OCI-LY1 (cell line): ENCODE measurements around the gene SLC19A2.

Experiments
- H2AFZ ChIP-seq: fragments of 200-600 bp; sonication (generic), shearing (Covaris generic); 2 replicates; pipeline ENCODE4 v1.6.0; 2014; ENCODE audit warnings: antibody characterized with exemption, mild to moderate bottlenecking, low read length
- H3F3A ChIP-seq: fragments of 200-600 bp; sonication (generic), shearing (Covaris generic); 2 replicates; pipeline ENCODE4 v1.6.0; 2014; ENCODE audit warnings: mild to moderate bottlenecking, antibody characterized with exemption, low read length, moderate library complexity; ENCODE audit not compliant: insufficient read depth
- H3K27ac ChIP-seq: fragments of 200-600 bp; sonication (generic); 2 replicates; pipeline ENCODE4 v1.5.1; 2014; ENCODE audit warnings: low read length, mixed run types, mild to moderate bottlenecking, low read depth; ENCODE audit not compliant: poor library complexity, severe bottlenecking
- H3K27me3 ChIP-seq: fragments of 200-600 bp; sonication (generic); 2 replicates; pipeline ENCODE4 v1.6.0; 2014; ENCODE audit warnings: antibody characterized with exemption, mild to moderate bottlenecking, low read length, moderate library complexity; ENCODE audit not compliant: insufficient read depth
- H3K36me3 ChIP-seq: fragments of 200-600 bp; sonication (generic); 2 replicates; pipeline ENCODE4 v1.6.1; 2014; ENCODE audit warnings: mild to moderate bottlenecking, antibody characterized with exemption, low read length, moderate library complexity, mixed read lengths; ENCODE audit not compliant: insufficient read depth
- H3K4me1 ChIP-seq: fragments of 200-600 bp; sonication (generic); 2 replicates; pipeline ENCODE4 v1.5.1; 2014; ENCODE audit warnings: mild to moderate bottlenecking, low read length, moderate library complexity; ENCODE audit not compliant: insufficient read depth, severe bottlenecking
- H3K4me2 ChIP-seq: fragments of 200-600 bp; sonication (generic), shearing (Covaris generic); 2 replicates; pipeline ENCODE4 v1.6.1; 2014; ENCODE audit warnings: low read length
- H3K4me3 ChIP-seq: fragments of 200-600 bp; sonication (generic); 2 replicates; pipeline ENCODE4 v1.5.1; 2014; ENCODE audit warnings: low read length, low read depth, mild to moderate bottlenecking, mixed read lengths; ENCODE audit not compliant: poor library complexity, severe bottlenecking
- H3K79me2 ChIP-seq: fragments of 200-600 bp; shearing (Covaris generic); 2 replicates; pipeline ENCODE4 v1.6.1; 2016; ENCODE audit warnings: mixed run types, low read length, mixed read lengths; ENCODE audit not compliant: insufficient read depth
- H3K9ac ChIP-seq: fragments of 200-600 bp; sonication (generic), shearing (Covaris generic); 2 replicates; pipeline ENCODE4 v1.6.1; 2014; ENCODE audit warnings: mild to moderate bottlenecking, low read length, mixed read lengths
- H3K9me2 ChIP-seq: fragments of 200-600 bp; sonication (generic), shearing (Covaris generic); 2 replicates; pipeline ENCODE4 v1.6.1; 2014; ENCODE audit warnings: low read depth, mild to moderate bottlenecking, low read length, mixed read lengths
- H3K9me3 ChIP-seq: fragments of 200-600 bp; shearing (Covaris generic); 2 replicates; pipeline ENCODE4 v1.6.1; 2014; ENCODE audit warnings: low read length, mixed read lengths
- H4K20me1 ChIP-seq: fragments of 200-600 bp; sonication (generic), shearing (Covaris generic); 2 replicates; pipeline ENCODE4 v1.6.0; 2016; ENCODE audit warnings: mild to moderate bottlenecking, low read length; ENCODE audit not compliant: insufficient read depth
- EZH2 ChIP-seq: fragments of 200-600 bp; sonication (generic), shearing (Covaris generic); IDR thresholded peaks from 2 replicates; pipeline ENCODE4 v1.8.0; 2017; ENCODE audit warnings: borderline replicate concordance, mixed run types, mild to moderate bottlenecking, antibody characterized with exemption, low read length, moderate library complexity, mixed read lengths
- TF ChIP-seq, protein P1 (sequence below): fragments of 200-600 bp; sonication (generic), shearing (Covaris generic); IDR thresholded peaks from 2 replicates; pipeline ENCODE4 v1.5.1; 2017; ENCODE audit warnings: mild to moderate bottlenecking, antibody characterized with exemption, low read length, moderate library complexity, mixed read lengths

SLC19A2 gene

DNA sequence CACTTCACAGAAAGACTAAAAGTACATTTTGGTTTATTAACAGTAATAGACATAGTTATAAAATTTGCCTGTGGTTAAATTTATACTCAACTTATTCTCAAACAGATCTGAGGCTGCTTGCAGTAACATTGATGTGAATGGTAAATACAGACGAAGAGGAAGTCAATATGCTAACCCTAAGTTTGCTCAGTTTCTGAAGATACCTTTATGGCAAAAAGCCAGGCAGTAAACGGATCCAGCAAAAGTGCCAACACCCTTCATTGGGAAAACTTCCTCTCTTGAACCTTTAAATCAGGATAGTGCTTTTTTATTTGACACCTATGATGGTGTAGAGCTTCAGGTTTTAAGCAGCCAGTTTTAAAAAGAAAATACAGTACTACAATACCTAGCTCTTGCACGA, 41.8 kb downstream of the SLC19A2 start:
- H2AFZ ChIP-seq = no peak overlapping the region
- TF ChIP-seq, protein P1, sequence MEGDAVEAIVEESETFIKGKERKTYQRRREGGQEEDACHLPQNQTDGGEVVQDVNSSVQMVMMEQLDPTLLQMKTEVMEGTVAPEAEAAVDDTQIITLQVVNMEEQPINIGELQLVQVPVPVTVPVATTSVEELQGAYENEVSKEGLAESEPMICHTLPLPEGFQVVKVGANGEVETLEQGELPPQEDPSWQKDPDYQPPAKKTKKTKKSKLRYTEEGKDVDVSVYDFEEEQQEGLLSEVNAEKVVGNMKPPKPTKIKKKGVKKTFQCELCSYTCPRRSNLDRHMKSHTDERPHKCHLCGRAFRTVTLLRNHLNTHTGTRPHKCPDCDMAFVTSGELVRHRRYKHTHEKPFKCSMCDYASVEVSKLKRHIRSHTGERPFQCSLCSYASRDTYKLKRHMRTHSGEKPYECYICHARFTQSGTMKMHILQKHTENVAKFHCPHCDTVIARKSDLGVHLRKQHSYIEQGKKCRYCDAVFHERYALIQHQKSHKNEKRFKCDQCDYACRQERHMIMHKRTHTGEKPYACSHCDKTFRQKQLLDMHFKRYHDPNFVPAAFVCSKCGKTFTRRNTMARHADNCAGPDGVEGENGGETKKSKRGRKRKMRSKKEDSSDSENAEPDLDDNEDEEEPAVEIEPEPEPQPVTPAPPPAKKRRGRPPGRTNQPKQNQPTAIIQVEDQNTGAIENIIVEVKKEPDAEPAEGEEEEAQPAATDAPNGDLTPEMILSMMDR = no peak
- no peak for TF ChIP-seq EZH2

DNA sequence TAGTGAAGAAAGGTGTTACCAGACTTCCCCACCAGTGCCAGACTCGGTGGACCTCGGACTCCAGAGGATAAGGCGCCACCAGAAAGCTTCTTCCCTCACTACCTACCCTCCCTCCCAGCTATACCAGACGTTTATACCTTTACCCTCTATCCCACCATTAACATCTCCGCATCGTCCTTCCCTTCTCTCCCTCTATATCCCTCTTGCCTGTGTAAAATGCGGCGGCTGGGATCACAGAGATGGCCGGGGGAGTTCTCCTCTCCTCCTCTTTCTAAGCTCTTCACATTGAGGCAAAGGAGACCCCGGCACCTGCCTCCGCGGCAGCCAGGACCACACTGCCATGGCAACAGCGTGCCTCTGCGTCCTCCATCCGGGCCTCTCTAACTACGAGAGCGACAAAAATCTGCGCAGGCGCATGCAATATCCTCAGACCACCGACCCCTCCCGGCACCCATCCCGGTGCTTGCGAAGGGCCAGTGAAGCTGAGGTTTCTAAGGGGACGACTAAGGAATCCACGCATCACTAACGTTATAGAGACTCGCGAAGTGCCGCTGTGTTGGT, 58.6 kb downstream of the SLC19A2 start, which contains the start of gene CCDC181:
Gene CCDC181 (minus strand): TSS at position 394 of the 561 bp plus-strand sequence. CDS start 2,547 bp downstream, outside the sequence.
- H3K36me3 ChIP-seq = no peaks in the 10 kb centered on the region
- H3K4me2 ChIP-seq = peak within 1 kb of the TSS; percentile 86
- H3K4me1 ChIP-seq = peaks cover 16% of the 10 kb centered on the region
- no peaks in the 10 kb centered on the region for H4K20me1 ChIP-seq
- no peaks in the 10 kb centered on the region for H3F3A ChIP-seq
- no peaks in the 10 kb centered on the region; the same call in 1 of the 2 replicates for H3K9me2 ChIP-seq
- peak within 1 kb of the TSS; percentile 89 for H2AFZ ChIP-seq
- peak within 1 kb of the TSS; percentile 61 for H3K4me3 ChIP-seq
- no peak within 1 kb of the TSS for H3K27ac ChIP-seq
- no peaks in the 10 kb centered on the region for H3K9me3 ChIP-seq
- no peak for TF ChIP-seq EZH2
- TF ChIP-seq, protein P1 = no peak
- no peaks in the 10 kb centered on the region for H3K79me2 ChIP-seq
- H3K9ac ChIP-seq = peak within 1 kb of the TSS; percentile 35; the same call in 1 of the 2 replicates
- H3K27me3 ChIP-seq = no peaks in the 10 kb centered on the region

More for the DNA sequence above, 41.8 kb downstream of the SLC19A2 start:
- no peaks in the 10 kb centered on the region for H3K4me1 ChIP-seq
- no peaks in the 10 kb centered on the region for H3K79me2 ChIP-seq
- no peaks in the 10 kb centered on the region for H3K36me3 ChIP-seq
- no peaks in the 10 kb centered on the region for H3F3A ChIP-seq
- H3K9me2 ChIP-seq = no peaks in the 10 kb centered on the region
- H3K4me2 ChIP-seq = no peak overlapping the region
- no peak overlapping the region for H3K9ac ChIP-seq
- H3K27ac ChIP-seq = no peak overlapping the region
- H4K20me1 ChIP-seq = no peaks in the 10 kb centered on the region
- no peak overlapping the region for H3K4me3 ChIP-seq
- no peaks in the 10 kb centered on the region for H3K27me3 ChIP-seq
- H3K9me3 ChIP-seq = no peaks in the 10 kb centered on the region

DNA sequence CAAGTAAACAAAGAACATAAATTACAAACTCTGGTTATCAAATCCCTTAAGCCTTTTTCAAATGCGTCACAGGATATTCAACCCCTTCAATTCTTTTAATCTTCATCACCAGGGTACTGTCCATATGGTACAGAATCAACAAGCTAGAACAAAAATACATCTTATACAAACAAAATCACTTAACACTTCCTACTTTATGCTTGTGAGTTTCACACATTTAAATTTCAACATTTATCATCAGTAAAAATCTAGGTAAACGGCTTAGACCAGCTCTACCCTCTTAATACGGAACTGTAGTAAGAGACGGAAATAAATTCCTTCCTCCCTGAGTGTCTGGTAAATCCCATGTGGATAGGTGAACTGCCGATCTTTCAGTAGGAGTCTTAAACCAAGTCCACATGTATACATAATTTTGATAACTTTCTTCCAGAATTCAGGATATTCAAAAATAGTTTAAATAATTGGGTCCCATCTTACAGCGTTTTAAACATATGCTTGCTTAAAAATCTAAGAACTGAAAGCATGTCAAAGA, 59.5 kb downstream of the SLC19A2 start:
- no peaks in the 10 kb centered on the region for H3K9me3 ChIP-seq
- TF ChIP-seq, protein P1 = no peak
- TF ChIP-seq EZH2 = no peak
- H3K4me1 ChIP-seq = peaks cover 16% of the 10 kb centered on the region
- no peaks in the 10 kb centered on the region for H3K36me3 ChIP-seq
- H3K9me2 ChIP-seq = no peaks in the 10 kb centered on the region; the same call in 1 of the 2 replicates
- H4K20me1 ChIP-seq = no peaks in the 10 kb centered on the region
- no peak overlapping the region for H3K4me2 ChIP-seq
- H2AFZ ChIP-seq = no peak overlapping the region
- H3K4me3 ChIP-seq = no peak overlapping the region
- H3K9ac ChIP-seq = no peak overlapping the region
- H3K79me2 ChIP-seq = no peaks in the 10 kb centered on the region
- no peaks in the 10 kb centered on the region for H3K27me3 ChIP-seq
- H3F3A ChIP-seq = no peaks in the 10 kb centered on the region
- H3K27ac ChIP-seq = no peak overlapping the region
